CD4-positive, CD25-positive, alpha-beta regulatory T cell (primary cell): Measurements from ENCODE around the gene STAT6. TPM values are rescaled to one million over a fixed set of nuclear protein-coding genes. Genes with fewer than 3 reads are reported as not detected.
A peak's percentile ranks its signal among the peaks of the same experiment; 100 is the strongest.

ENCODE experiments used
- ATAC-seq, 2 donors: fragments of 150-1000 bp; cut with Tn5 transposase; one replicate each; pipeline ENCODE4 v1.10.0; 2021; ENCODE audit warnings: low read depth in 2 of 2, moderate number of reproducible peaks in 2 of 2, moderate library complexity in 1 of 2
- DNase-seq, 3 donors: peaks; one replicate each; pipeline versions ENCODE4 v3.0.0 to v3.0.0-alpha.2; 2012 to 2022; ENCODE audit warnings: mixed read lengths in 1 of 3
- H3K27ac ChIP-seq: one replicate; pipeline ENCODE4 v1.7.0; 2013; ENCODE audit warnings: mild to moderate bottlenecking, low read length; ENCODE audit not compliant: insufficient read depth, poor library complexity, severe bottlenecking
- H3K27me3 ChIP-seq: one replicate; pipeline ENCODE4 v1.7.0; 2013; ENCODE audit warnings: low read length; ENCODE audit not compliant: control insufficient read depth, insufficient read depth
- H3K36me3 ChIP-seq: one replicate; pipeline ENCODE4 v1.7.0; 2013; ENCODE audit warnings: mild to moderate bottlenecking, low read length, moderate library complexity; ENCODE audit not compliant: control insufficient read depth, insufficient read depth
- H3K4me1 ChIP-seq: 2 replicates; pipeline ENCODE4 v1.7.0; 2013; ENCODE audit warnings: mild to moderate bottlenecking, low read length; ENCODE audit not compliant: insufficient read depth, control insufficient read depth, poor library complexity, severe bottlenecking
- H3K4me3 ChIP-seq: one replicate; pipeline ENCODE4 v1.7.0; 2013; ENCODE audit warnings: low read depth, mild to moderate bottlenecking, low read length, moderate library complexity
- H3K9me3 ChIP-seq, 2 experiments: 1 replicate in 1 of 2; 2 replicates in 1 of 2; pipeline ENCODE4 v1.7.0; 2013; ENCODE audit warnings: low read length in 2 of 2, mild to moderate bottlenecking in 1 of 2, moderate library complexity in 1 of 2; ENCODE audit not compliant: control insufficient read depth in 2 of 2
- H3K27ac Mint-ChIP-seq, 3 donors: one replicate each; pipeline ENCODE4 v1.8.0; 2020 to 2022; ENCODE audit warnings: mild to moderate bottlenecking in 3 of 3, mixed read lengths in 3 of 3, moderate library complexity in 2 of 3
- H3K27me3 Mint-ChIP-seq: one replicate; pipeline ENCODE4 v1.8.0; 2022; ENCODE audit warnings: mild to moderate bottlenecking, mixed read lengths
- H3K36me3 Mint-ChIP-seq: one replicate; pipeline ENCODE4 v1.8.0; 2020; ENCODE audit warnings: mixed read lengths
- H3K4me1 Mint-ChIP-seq, 4 donors: one replicate each; pipeline ENCODE4 v1.8.0; 2020 to 2022; ENCODE audit warnings: mixed read lengths in 4 of 4, mild to moderate bottlenecking in 1 of 4
- H3K4me3 Mint-ChIP-seq, 4 donors: one replicate each; pipeline ENCODE4 v1.8.0; 2020 to 2022; ENCODE audit warnings: mild to moderate bottlenecking in 4 of 4, mixed read lengths in 4 of 4, moderate library complexity in 3 of 4
- H3K9me3 Mint-ChIP-seq, 7 donors: one replicate each; pipeline ENCODE4 v1.8.0; 2020 to 2022; ENCODE audit warnings: mixed read lengths in 7 of 7, mild to moderate bottlenecking in 3 of 7, moderate library complexity in 2 of 7
- polyA plus RNA-seq, 4 donors: library from polyadenylated mRNA; unstranded; fragments of 300-500 nt; fragmentation: Illumina TruSeq; gene quantifications; one replicate each; pipeline ENCODE4 v1.2.3, GENCODE V29; 2021
- total RNA-seq: library from RNA; stranded (reverse); gene quantifications from one replicate; pipeline ENCODE4 v1.2.3, GENCODE V29; 2022

Gene STAT6
- total and polyA plus RNA-seq, 5 donors from 2014 or later: 69.2 to 215 (median 77.5) TPM

DNA sequence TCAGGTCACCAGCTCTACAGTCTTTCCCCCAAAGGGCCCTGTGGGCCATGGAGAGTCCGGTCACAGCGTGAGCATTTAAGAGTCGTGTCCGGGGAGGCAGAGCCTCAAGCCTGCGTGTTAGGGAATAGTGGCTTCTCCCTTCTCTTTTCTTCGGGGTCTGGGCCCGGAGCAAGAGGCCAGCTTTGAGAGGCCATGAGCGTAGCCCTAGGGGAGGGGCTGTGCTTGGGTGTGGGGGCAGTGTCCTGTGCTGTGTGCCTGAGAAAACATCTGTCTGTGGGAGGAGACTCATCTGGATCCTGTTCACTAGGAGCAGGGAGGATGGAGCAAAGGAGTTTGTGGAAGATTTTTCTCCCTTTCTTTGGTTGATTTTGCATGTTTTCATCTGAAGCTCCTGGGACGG, 31.0 kb upstream of the STAT6 start:
- no peak for DNase-seq
- peaks cover 0 to 2% (median 0%) of the 10 kb centered on the region in 4 donors for H3K4me1 Mint-ChIP-seq

DNA sequence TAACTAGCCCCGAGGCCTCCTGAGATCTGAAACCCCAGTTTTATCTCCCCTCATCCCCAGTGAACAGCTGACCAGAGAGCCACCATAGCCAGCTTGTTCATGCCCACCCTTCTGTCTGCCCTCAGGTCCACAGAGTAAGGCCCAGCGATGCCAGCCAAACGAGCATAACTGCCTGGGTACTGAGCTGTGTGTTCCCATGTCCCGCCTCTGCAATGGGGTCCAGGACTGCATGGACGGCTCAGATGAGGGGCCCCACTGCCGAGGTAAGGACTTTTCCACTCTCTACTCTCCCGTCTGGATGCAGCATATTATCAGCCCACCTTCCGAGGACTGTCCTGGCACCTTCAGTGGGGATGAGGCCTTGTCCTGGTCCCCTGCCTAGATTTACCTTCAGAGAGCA, 30.1 kb upstream of the STAT6 start:
- H3K9me3 ChIP-seq: no peaks in the 10 kb centered on the region
- H3K4me1 Mint-ChIP-seq: peaks cover 0 to 2% (median 0%) of the 10 kb centered on the region in 4 donors
- no peak overlapping the region for H3K27ac ChIP-seq
- H3K36me3 Mint-ChIP-seq: peaks cover 4% of the 10 kb centered on the region
- no peaks in the 10 kb centered on the region for H3K9me3 Mint-ChIP-seq
- H3K4me3 ChIP-seq: no peak overlapping the region
- no peaks in the 10 kb centered on the region for H3K4me1 ChIP-seq
- DNase-seq (no peak), ATAC-seq (no peak)
- no peaks in the 10 kb centered on the region for H3K27me3 Mint-ChIP-seq
- no peaks in the 10 kb centered on the region for H3K36me3 ChIP-seq
- no peak overlapping the region for H3K27ac Mint-ChIP-seq
- H3K27me3 ChIP-seq: no peaks in the 10 kb centered on the region
- H3K4me3 Mint-ChIP-seq: no peak overlapping the region

More for the DNA sequence above, 31.0 kb upstream of the STAT6 start:
- ATAC-seq: no peak
- Histone ChIP-seq H3K4me1 (no peaks in the 10 kb centered on the region), H3K27ac (no peak overlapping the region), H3K27me3 (no peaks in the 10 kb centered on the region), H3K36me3 (no peaks in the 10 kb centered on the region), H3K4me3 (no peak overlapping the region), H3K9me3 (no peaks in the 10 kb centered on the region)
- Mint-ChIP-seq H3K9me3 (no peaks in the 10 kb centered on the region), H3K27ac (peak overlapping the region in 1 of 3 donors; percentile 42), H3K4me3 (no peak overlapping the region), H3K27me3 (no peaks in the 10 kb centered on the region), H3K36me3 (peaks cover 4% of the 10 kb centered on the region)

DNA sequence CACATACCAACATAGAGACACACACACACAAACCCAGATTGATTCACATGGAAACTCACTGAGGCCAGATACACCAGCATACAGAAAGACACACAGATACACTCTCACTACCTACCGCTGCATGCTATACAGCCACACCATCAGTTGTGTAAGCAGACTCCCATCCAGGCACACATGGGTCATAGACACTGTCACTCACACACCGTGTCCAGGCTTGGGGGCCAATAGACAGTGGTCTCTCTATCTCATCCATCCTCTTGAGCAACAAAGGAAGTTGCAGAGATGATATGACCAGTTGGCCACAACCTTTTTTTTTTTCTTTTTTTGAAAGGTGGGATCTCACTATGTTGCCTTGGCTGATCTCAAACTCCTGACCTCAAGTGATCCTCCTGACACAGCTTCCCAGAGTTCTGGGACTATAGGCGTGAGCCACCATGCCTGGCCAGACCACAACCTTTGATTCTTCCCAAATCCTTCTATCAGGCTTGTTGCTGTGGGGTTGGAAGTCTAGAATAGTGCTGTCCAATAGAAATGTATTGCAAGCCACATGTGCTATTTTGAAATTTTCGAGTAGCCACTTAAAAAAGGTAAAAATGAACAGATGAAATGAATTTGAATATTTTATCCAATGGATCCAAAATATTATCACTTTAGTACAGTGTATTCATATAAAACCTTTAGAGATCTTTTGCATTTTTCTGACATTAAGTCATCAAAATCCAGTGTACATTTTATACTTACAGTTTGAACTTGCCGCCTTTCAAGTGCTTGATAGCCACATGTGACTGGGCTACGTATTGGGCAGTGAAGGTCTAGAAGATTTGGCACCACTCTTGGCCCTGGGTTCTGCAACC, 28.9 kb upstream of the STAT6 start:
- H3K9me3 Mint-ChIP-seq: no peaks in the 10 kb centered on the region
- no peak overlapping the region for H3K4me3 Mint-ChIP-seq
- H3K27ac Mint-ChIP-seq: peak overlapping the region in 1 of 3 donors; percentile 12
- H3K27me3 Mint-ChIP-seq: no peaks in the 10 kb centered on the region
- H3K27ac ChIP-seq: no peak overlapping the region
- H3K4me1 Mint-ChIP-seq: peaks cover 0 to 2% (median 0%) of the 10 kb centered on the region in 4 donors
- no peaks in the 10 kb centered on the region for H3K4me1 ChIP-seq
- no peaks in the 10 kb centered on the region for H3K9me3 ChIP-seq
- no peak overlapping the region for H3K4me3 ChIP-seq
- DNase-seq (no peak), ATAC-seq (no peak)
- no peaks in the 10 kb centered on the region for H3K36me3 ChIP-seq
- no peaks in the 10 kb centered on the region for H3K27me3 ChIP-seq
- H3K36me3 Mint-ChIP-seq: peaks cover 4% of the 10 kb centered on the region

DNA sequence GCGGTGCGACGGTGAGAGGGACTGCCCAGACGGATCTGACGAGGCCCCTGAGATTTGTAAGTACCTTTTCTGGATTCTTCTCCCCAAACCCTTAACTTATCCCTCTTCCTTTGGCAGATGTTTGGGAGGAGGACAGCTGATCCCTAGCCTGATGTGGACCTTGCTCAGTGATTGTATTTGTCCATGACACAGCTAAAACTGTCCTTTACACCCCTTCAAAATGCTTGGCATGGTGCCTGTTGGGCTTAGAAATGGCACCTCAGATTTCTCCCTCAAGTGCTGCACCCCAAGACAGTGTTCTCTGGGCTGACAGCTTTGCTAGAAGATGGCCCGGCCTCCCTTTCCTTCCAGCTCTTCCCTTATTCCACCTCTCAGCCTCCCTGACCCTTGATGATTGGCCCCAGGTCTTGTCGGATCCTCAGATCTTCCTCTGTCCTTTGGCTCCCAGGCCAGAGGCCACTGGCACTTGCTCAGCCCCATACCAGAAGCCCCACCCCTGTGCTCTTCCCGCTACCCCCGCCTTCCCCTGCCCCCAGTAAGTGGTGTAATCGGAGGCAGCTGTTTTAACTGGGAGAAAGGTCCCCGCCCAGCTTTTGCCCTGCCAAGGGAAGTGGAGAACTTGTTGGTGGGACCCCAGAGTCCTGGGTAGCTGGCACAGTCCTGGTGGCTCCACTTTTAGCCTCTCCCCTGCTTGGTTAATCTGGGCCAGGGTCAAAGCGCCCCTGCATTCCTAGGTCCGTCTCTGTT, 27.5 kb upstream of the STAT6 start:
- Mint-ChIP-seq H3K36me3 (peaks cover 4% of the 10 kb centered on the region), H3K4me1 (peaks cover 0 to 2% (median 0%) of the 10 kb centered on the region in 4 donors), H3K27me3 (no peaks in the 10 kb centered on the region), H3K27ac (no peak overlapping the region), H3K4me3 (no peak overlapping the region), H3K9me3 (no peaks in the 10 kb centered on the region)
- Histone ChIP-seq H3K9me3 (no peaks in the 10 kb centered on the region), H3K36me3 (no peaks in the 10 kb centered on the region), H3K4me1 (no peaks in the 10 kb centered on the region), H3K27me3 (no peaks in the 10 kb centered on the region), H3K4me3 (no peak overlapping the region), H3K27ac (no peak overlapping the region)
- DNase-seq (no peak), ATAC-seq (no peak)

DNA sequence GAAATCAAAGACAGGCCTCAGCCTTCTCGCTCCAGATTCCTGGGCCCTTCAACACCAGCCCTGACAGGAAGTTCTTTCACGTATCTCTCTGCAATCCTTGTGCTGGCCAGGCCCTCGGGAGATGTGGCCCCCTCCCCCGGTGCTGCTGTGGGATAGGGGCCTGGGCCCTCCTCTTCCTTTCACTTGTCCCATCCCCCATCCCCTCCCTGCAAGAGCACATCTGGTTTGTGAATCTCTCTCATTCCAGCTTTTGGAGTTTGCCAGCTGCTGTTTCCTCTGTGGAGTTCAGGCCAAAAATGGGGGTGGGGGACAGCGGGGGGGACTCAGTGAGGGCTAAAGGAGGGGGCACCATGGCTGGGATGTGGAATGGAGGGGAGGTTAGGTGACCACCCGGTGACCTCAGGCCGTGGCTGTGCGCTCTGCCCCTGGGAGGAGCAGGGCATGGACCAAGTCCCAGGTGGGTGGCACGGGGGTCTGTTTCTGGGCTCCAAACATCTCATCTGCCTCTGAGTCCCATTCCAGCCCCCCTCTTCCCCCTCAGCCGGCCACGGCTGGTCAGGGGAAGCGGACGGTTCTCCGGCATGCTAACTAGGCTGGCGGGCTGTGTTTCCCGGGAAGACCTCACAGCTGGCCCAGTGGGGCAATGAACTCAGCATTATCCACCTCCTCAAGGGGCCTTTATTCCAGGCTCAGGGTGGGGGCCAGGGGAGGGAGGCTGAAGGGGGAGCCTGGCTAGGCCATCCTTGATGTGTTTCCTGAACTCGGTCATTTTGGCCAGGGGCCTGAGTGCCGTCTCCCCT, 24.6 kb upstream of the STAT6 start:
- ATAC-seq: no peak
- Mint-ChIP-seq H3K27ac (no peak overlapping the region), H3K4me3 (no peak overlapping the region), H3K4me1 (peaks cover 0 to 3% (median 0%) of the 10 kb centered on the region in 4 donors), H3K9me3 (no peaks in the 10 kb centered on the region), H3K27me3 (peaks cover 13% of the 10 kb centered on the region), H3K36me3 (peaks cover 4% of the 10 kb centered on the region)
- H3K27ac ChIP-seq: no peak overlapping the region
- DNase-seq: no peak
- H3K4me1 ChIP-seq: no peaks in the 10 kb centered on the region
- no peak overlapping the region for H3K4me3 ChIP-seq
- H3K9me3 ChIP-seq: no peaks in the 10 kb centered on the region
- no peaks in the 10 kb centered on the region for H3K36me3 ChIP-seq
- no peaks in the 10 kb centered on the region for H3K27me3 ChIP-seq

DNA sequence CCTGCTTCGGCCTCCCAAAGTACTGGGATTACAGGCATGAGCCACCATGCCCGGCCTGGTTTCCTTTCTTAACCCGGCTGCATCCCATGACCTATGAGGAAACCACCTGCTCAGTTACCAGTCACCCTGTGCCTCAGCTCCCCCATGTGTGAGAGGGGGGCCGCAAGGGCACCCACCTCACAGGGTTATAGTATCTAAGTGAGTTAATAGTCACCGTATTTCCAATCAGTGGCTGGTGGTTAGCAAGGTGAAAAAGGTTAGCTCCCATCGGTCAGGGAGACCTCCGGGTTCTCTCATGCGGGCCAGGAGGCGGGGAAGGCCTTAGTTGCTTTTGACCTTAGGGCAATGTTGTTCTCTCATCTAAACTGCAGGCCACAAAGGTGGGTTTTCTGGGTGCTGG, 23.8 kb upstream of the STAT6 start:
- ATAC-seq: no peak
- Mint-ChIP-seq H3K4me3 (no peak overlapping the region), H3K4me1 (peaks cover 0 to 7% (median under 1%) of the 10 kb centered on the region in 4 donors), H3K9me3 (no peaks in the 10 kb centered on the region), H3K36me3 (peaks cover 4% of the 10 kb centered on the region), H3K27ac (no peak overlapping the region), H3K27me3 (peaks cover 21% of the 10 kb centered on the region)
- no peak overlapping the region for H3K27ac ChIP-seq
- no peak for DNase-seq
- H3K27me3 ChIP-seq: no peaks in the 10 kb centered on the region
- H3K36me3 ChIP-seq: no peaks in the 10 kb centered on the region
- no peaks in the 10 kb centered on the region for H3K4me1 ChIP-seq
- H3K9me3 ChIP-seq: no peaks in the 10 kb centered on the region
- H3K4me3 ChIP-seq: no peak overlapping the region

DNA sequence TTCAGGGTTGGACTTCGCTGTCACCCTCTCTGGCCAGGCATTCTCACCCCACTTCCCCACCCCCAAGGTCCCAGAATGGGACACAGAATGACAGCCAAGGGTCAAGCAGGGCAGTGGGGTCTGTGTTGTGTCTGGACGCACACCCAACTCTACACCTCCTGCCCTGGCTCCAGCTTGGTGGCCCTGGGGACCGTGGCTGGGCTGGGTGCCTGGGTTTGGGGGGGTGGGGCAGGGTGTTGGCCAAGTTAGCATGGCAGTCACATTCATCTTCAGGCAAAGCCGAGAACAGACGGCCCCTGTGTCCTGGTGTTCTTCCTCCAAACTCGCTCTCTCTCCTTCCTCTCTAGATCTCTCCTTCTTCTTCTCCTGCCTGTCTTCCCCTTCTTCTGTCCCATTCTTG, 22.8 kb upstream of the STAT6 start:
- no peaks in the 10 kb centered on the region for H3K9me3 ChIP-seq
- peaks cover 0 to 12% (median 3%) of the 10 kb centered on the region in 4 donors for H3K4me1 Mint-ChIP-seq
- peaks cover 26% of the 10 kb centered on the region for H3K27me3 Mint-ChIP-seq
- no peak for ATAC-seq
- no peak overlapping the region for H3K4me3 ChIP-seq
- H3K27ac Mint-ChIP-seq: no peak overlapping the region
- no peaks in the 10 kb centered on the region for H3K36me3 ChIP-seq
- no peak overlapping the region for H3K4me3 Mint-ChIP-seq
- DNase-seq: no peak
- H3K9me3 Mint-ChIP-seq: no peaks in the 10 kb centered on the region
- H3K27me3 ChIP-seq: no peaks in the 10 kb centered on the region
- peaks cover 3% of the 10 kb centered on the region for H3K4me1 ChIP-seq
- no peaks in the 10 kb centered on the region for H3K36me3 Mint-ChIP-seq
- H3K27ac ChIP-seq: no peak overlapping the region
